OCI-M2 (cell line): Measurements from ENCODE around the gene NLRX1.
"Not testable (repeated sequence)": the region's sequence is repeated elsewhere in the genome, so short reads cannot be mapped to it uniquely, and the experiment has no call there.

ENCODE experiments used
- DNase-seq: peaks from one replicate; lab custom pipeline; 2025; ENCODE audit not compliant: unreplicated experiment; lab: John Stamatoyannopoulos, UW

The NLRX1 gene

GRCh38 chr11:119168471-119169281 lies at the start of gene NLRX1:
Gene NLRX1 (plus strand): TSS chr11:119168725. CDS start chr11:119171404, 2,679 bp downstream.
- no peak for DNase-seq

GRCh38 chr11:119118946-119119345 lies 49.6 kb upstream of the NLRX1 start:
- no peak for DNase-seq

GRCh38 chr11:119120639-119121007 lies 47.9 kb upstream of the NLRX1 start:
- DNase-seq: no peak

GRCh38 chr11:119121008-119121810 lies 47.3 kb upstream of the NLRX1 start, which contains the start of gene HINFP:
Gene HINFP (plus strand): TSS chr11:119121580. CDS start chr11:119126945, 5,365 bp downstream.
- DNase-seq: peak; percentile 83

- no peak for DNase-seq
These were observed 46.8 kb upstream of the NLRX1 start for GRCh38 chr11:119121811-119122124.

- DNase-seq: no peak
These were observed 42.7 kb upstream of the NLRX1 start for GRCh38 chr11:119125821-119126220.

- DNase-seq: no peak
These were observed 41.8 kb upstream of the NLRX1 start for GRCh38 chr11:119126675-119127268.

GRCh38 chr11:119130662-119131061 lies 37.9 kb upstream of the NLRX1 start:
- no peak for DNase-seq

- no peak for DNase-seq
These were observed 34.0 kb upstream of the NLRX1 start for GRCh38 chr11:119134389-119134978.

GRCh38 chr11:119139276-119139675 lies 29.2 kb upstream of the NLRX1 start:
- DNase-seq: not testable (repeated sequence)

GRCh38 chr11:119144825-119145486 lies 23.6 kb upstream of the NLRX1 start:
- no peak for DNase-seq

GRCh38 chr11:119145551-119145950 lies 23.0 kb upstream of the NLRX1 start:
- DNase-seq: no peak

- DNase-seq: no peak
These were observed 20.8 kb upstream of the NLRX1 start for GRCh38 chr11:119147604-119148333.

GRCh38 chr11:119148720-119149017 lies 19.9 kb upstream of the NLRX1 start:
- DNase-seq: no peak

- DNase-seq: no peak
These were observed 19.3 kb upstream of the NLRX1 start, which contains the start of gene ABCG4 for GRCh38 chr11:119149018-119149785. Gene ABCG4 (plus strand): TSS chr11:119149052. CDS start chr11:119149966, 914 bp downstream.

GRCh38 chr11:119149786-119150275 lies 18.7 kb upstream of the NLRX1 start:
- DNase-seq: no peak

GRCh38 chr11:119152043-119152442 lies 16.5 kb upstream of the NLRX1 start:
- DNase-seq: no peak

GRCh38 chr11:119152604-119153003 lies 15.9 kb upstream of the NLRX1 start:
- no peak for DNase-seq

- DNase-seq: no peak
These were observed 15.3 kb upstream of the NLRX1 start for GRCh38 chr11:119153049-119153818.
